Measurements from ENCODE around the gene CLCN7.

The CLCN7 gene

GRCh38 chr16:1416521-1416941 is 58.3 kb downstream of the CLCN7 start:
- DNase-seq: peak; percentile 71
- Histone ChIP-seq H4K5ac (ENCODE audit: low read length) (no peak overlapping the region), H3K79me1 (ENCODE audit: low read length) (peaks cover 10% of the 10 kb centered on the region), H3K4me3 (ENCODE audit: low read length) (no peak overlapping the region), H4K8ac (ENCODE audit: low read depth, low read length) (no peak overlapping the region), H3K79me2 (ENCODE audit: control insufficient read depth, insufficient read depth, low read length) (peaks cover 12% of the 10 kb centered on the region), H2AK5ac (ENCODE audit: low read length) (no peak overlapping the region), H3K9ac (ENCODE audit: low read length) (no peak overlapping the region), H3K27me3 (ENCODE audit: insufficient read depth, low read length, poor library complexity) (no peaks in the 10 kb centered on the region), H3K4me1 (ENCODE audit: control insufficient read depth, low read depth, low read length) (peaks cover 2% of the 10 kb centered on the region), H2BK5ac (ENCODE audit: low read length) (no peak overlapping the region), H2BK120ac (ENCODE audit: low read depth, low read length) (no peak overlapping the region), H3K23ac (ENCODE audit: low read length) (no peak overlapping the region), H3K4me2 (ENCODE audit: low read length) (no peak overlapping the region), H2BK15ac (replicated peaks; ENCODE audit: low read depth) (no peak overlapping the region), H3K4ac (ENCODE audit: low read depth, low read length) (no peak overlapping the region), H3K56ac (ENCODE audit: low read length) (no peak overlapping the region), H3K27ac (ENCODE audit: low read depth, low read length) (no peak overlapping the region), H3K36me3 (ENCODE audit: control insufficient read depth, insufficient read depth, low read length) (no peaks in the 10 kb centered on the region), H3K18ac (ENCODE audit: low read length) (no peak overlapping the region)
- WGBS (ENCODE audit: extremely low coverage, insufficient coverage, low lambda C conversion rate): no CpG with 5 or more reads among the region's 3 CpGs

GRCh38 chr16:1414532-1415260 is 60.1 kb downstream of the CLCN7 start, which contains the start of gene UNKL:
Gene UNKL, minus strand, starts transcription at chr16:1414704. Its CDS starts 13 bp downstream, at chr16:1414691.
- peak within 1 kb of the TSS; percentile 71 for H3K18ac ChIP-seq (ENCODE audit: low read length)
- H3K4me2 ChIP-seq (ENCODE audit: low read length): peak within 1 kb of the TSS; percentile 64
- no peak within 1 kb of the TSS for H3K27ac ChIP-seq (ENCODE audit: low read depth, low read length)
- H3K4ac ChIP-seq (ENCODE audit: low read depth, low read length): no peak within 1 kb of the TSS
- H2AK5ac ChIP-seq (ENCODE audit: low read length): no peak within 1 kb of the TSS
- H2BK15ac ChIP-seq (replicated peaks; ENCODE audit: low read depth): no peak within 1 kb of the TSS
- WGBS (ENCODE audit: extremely low coverage, insufficient coverage, low lambda C conversion rate): no CpG with 5 or more reads among the region's 72 CpGs
- no peak within 1 kb of the TSS for H3K23ac ChIP-seq (ENCODE audit: low read length)
- no peak within 1 kb of the TSS for H4K5ac ChIP-seq (ENCODE audit: low read length)
- no peak within 1 kb of the TSS for H2BK120ac ChIP-seq (ENCODE audit: low read depth, low read length)
- H3K56ac ChIP-seq (ENCODE audit: low read length): peak within 1 kb of the TSS; percentile 77
- H3K36me3 ChIP-seq (ENCODE audit: control insufficient read depth, insufficient read depth, low read length): no peaks in the 10 kb centered on the region
- H3K4me3 ChIP-seq (ENCODE audit: low read length): peak within 1 kb of the TSS; percentile 58
- H2BK5ac ChIP-seq (ENCODE audit: low read length): no peak within 1 kb of the TSS
- DNase-seq: peak; percentile 64
- H3K79me2 ChIP-seq (ENCODE audit: control insufficient read depth, insufficient read depth, low read length): peaks cover 4% of the 10 kb centered on the region
- H3K27me3 ChIP-seq (ENCODE audit: insufficient read depth, low read length, poor library complexity): no peaks in the 10 kb centered on the region
- peak within 1 kb of the TSS; percentile 81 for H3K9ac ChIP-seq (ENCODE audit: low read length)
- no peak within 1 kb of the TSS for H4K8ac ChIP-seq (ENCODE audit: low read depth, low read length)
- H3K4me1 ChIP-seq (ENCODE audit: control insufficient read depth, low read depth, low read length): no peaks in the 10 kb centered on the region
- H3K79me1 ChIP-seq (ENCODE audit: low read length): peaks cover 4% of the 10 kb centered on the region

GRCh38 chr16:1413684-1414531 is 60.9 kb downstream of the CLCN7 start:
- no peak overlapping the region for H4K5ac ChIP-seq (ENCODE audit: low read length)

GRCh38 chr16:1412847-1413246 is 62.0 kb downstream of the CLCN7 start:
- H3K23ac ChIP-seq (ENCODE audit: low read length): no peak overlapping the region
- no peak overlapping the region for H3K18ac ChIP-seq (ENCODE audit: low read length)
- no CpG with 5 or more reads among the region's 2 CpGs for WGBS (ENCODE audit: extremely low coverage, insufficient coverage, low lambda C conversion rate)
- no peaks in the 10 kb centered on the region for H3K36me3 ChIP-seq (ENCODE audit: control insufficient read depth, insufficient read depth, low read length)
- no peak overlapping the region for H2BK120ac ChIP-seq (ENCODE audit: low read depth, low read length)
- no peak overlapping the region for H2AK5ac ChIP-seq (ENCODE audit: low read length)
- no peak overlapping the region for H3K4me3 ChIP-seq (ENCODE audit: low read length)
- H3K56ac ChIP-seq (ENCODE audit: low read length): no peak overlapping the region
- H3K27ac ChIP-seq (ENCODE audit: low read depth, low read length): no peak overlapping the region
- no peak overlapping the region for H3K4me2 ChIP-seq (ENCODE audit: low read length)
- H3K79me2 ChIP-seq (ENCODE audit: control insufficient read depth, insufficient read depth, low read length): no peaks in the 10 kb centered on the region
- H3K4me1 ChIP-seq (ENCODE audit: control insufficient read depth, low read depth, low read length): no peaks in the 10 kb centered on the region
- no peak overlapping the region for H3K4ac ChIP-seq (ENCODE audit: low read depth, low read length)
- H3K79me1 ChIP-seq (ENCODE audit: low read length): peaks cover 1% of the 10 kb centered on the region
- no peak overlapping the region for H3K9ac ChIP-seq (ENCODE audit: low read length)
- H4K5ac ChIP-seq (ENCODE audit: low read length): no peak overlapping the region
- no peak overlapping the region for H4K8ac ChIP-seq (ENCODE audit: low read depth, low read length)
- H3K27me3 ChIP-seq (ENCODE audit: insufficient read depth, low read length, poor library complexity): no peaks in the 10 kb centered on the region
- DNase-seq: no peak
- H2BK15ac ChIP-seq (replicated peaks; ENCODE audit: low read depth): no peak overlapping the region
- H2BK5ac ChIP-seq (ENCODE audit: low read length): no peak overlapping the region

More at GRCh38 chr16:1413684-1414531, 60.9 kb downstream of the CLCN7 start:
- Histone ChIP-seq H3K9ac (ENCODE audit: low read length) (peak overlapping the region; percentile 81), H2BK120ac (ENCODE audit: low read depth, low read length) (no peak overlapping the region), H3K18ac (ENCODE audit: low read length) (peak overlapping the region; percentile 71), H3K79me2 (ENCODE audit: control insufficient read depth, insufficient read depth, low read length) (peaks cover 3% of the 10 kb centered on the region), H2AK5ac (ENCODE audit: low read length) (no peak overlapping the region), H3K27me3 (ENCODE audit: insufficient read depth, low read length, poor library complexity) (no peaks in the 10 kb centered on the region), H3K23ac (ENCODE audit: low read length) (no peak overlapping the region), H2BK15ac (replicated peaks; ENCODE audit: low read depth) (no peak overlapping the region), H3K27ac (ENCODE audit: low read depth, low read length) (no peak overlapping the region), H3K36me3 (ENCODE audit: control insufficient read depth, insufficient read depth, low read length) (no peaks in the 10 kb centered on the region), H3K4me3 (ENCODE audit: low read length) (peak overlapping the region; percentile 58), H4K8ac (ENCODE audit: low read depth, low read length) (no peak overlapping the region), H2BK5ac (ENCODE audit: low read length) (no peak overlapping the region), H3K4me1 (ENCODE audit: control insufficient read depth, low read depth, low read length) (no peaks in the 10 kb centered on the region), H3K4me2 (ENCODE audit: low read length) (peak overlapping the region; percentile 64), H3K79me1 (ENCODE audit: low read length) (peaks cover 3% of the 10 kb centered on the region), H3K4ac (ENCODE audit: low read depth, low read length) (no peak overlapping the region), H3K56ac (ENCODE audit: low read length) (peak overlapping the region; percentile 77)
- peak; percentile 86 for DNase-seq
- no CpG with 5 or more reads among the region's 85 CpGs for WGBS (ENCODE audit: extremely low coverage, insufficient coverage, low lambda C conversion rate)

GRCh38 chr16:1408171-1408837 is 66.5 kb downstream of the CLCN7 start:
- Histone ChIP-seq H2BK15ac (replicated peaks; ENCODE audit: low read depth) (no peak overlapping the region), H3K18ac (ENCODE audit: low read length) (no peak overlapping the region), H4K5ac (ENCODE audit: low read length) (no peak overlapping the region), H4K8ac (ENCODE audit: low read depth, low read length) (no peak overlapping the region), H3K23ac (ENCODE audit: low read length) (no peak overlapping the region), H3K79me2 (ENCODE audit: control insufficient read depth, insufficient read depth, low read length) (peaks cover 2% of the 10 kb centered on the region), H3K56ac (ENCODE audit: low read length) (peak overlapping the region; percentile 87), H3K4ac (ENCODE audit: low read depth, low read length) (no peak overlapping the region), H3K9ac (ENCODE audit: low read length) (peak overlapping the region; percentile 71), H3K4me3 (ENCODE audit: low read length) (peak overlapping the region; percentile 62), H2AK5ac (ENCODE audit: low read length) (no peak overlapping the region), H3K79me1 (ENCODE audit: low read length) (peaks cover 6% of the 10 kb centered on the region), H3K4me1 (ENCODE audit: control insufficient read depth, low read depth, low read length) (no peaks in the 10 kb centered on the region), H3K4me2 (ENCODE audit: low read length) (peak overlapping the region; percentile 97), H2BK5ac (ENCODE audit: low read length) (no peak overlapping the region), H3K36me3 (ENCODE audit: control insufficient read depth, insufficient read depth, low read length) (no peaks in the 10 kb centered on the region), H3K27me3 (ENCODE audit: insufficient read depth, low read length, poor library complexity) (no peaks in the 10 kb centered on the region), H3K27ac (ENCODE audit: low read depth, low read length) (no peak overlapping the region), H2BK120ac (ENCODE audit: low read depth, low read length) (no peak overlapping the region)
- peak; percentile 85 for DNase-seq
- WGBS (ENCODE audit: extremely low coverage, insufficient coverage, low lambda C conversion rate): no CpG with 5 or more reads among the region's 42 CpGs
